NOMO-1 treated with DMSO at 0.1 percent for 48 hours (cell line): ENCODE measurements around the gene TTC24.

Source experiments
- DNase-seq: peaks from one replicate; lab custom pipeline; 2025; ENCODE audit not compliant: unreplicated experiment; lab: John Stamatoyannopoulos, UW

Gene TTC24

GRCh38 chr1:156579472-156579871 is at the start of gene TTC24:
TTC24 (plus strand) TSS chr1:156579723; CDS start chr1:156581365, 1,642 bp downstream.
- DNase-seq, result no peak

GRCh38 chr1:156530006-156530405 is 49.5 kb upstream of the TTC24 start:
- DNase-seq, result no peak

- DNase-seq, result no peak
Measured at GRCh38 chr1:156532374-156532773, 47.1 kb upstream of the TTC24 start.

GRCh38 chr1:156533568-156534220 is 45.8 kb upstream of the TTC24 start:
- DNase-seq, result no peak

GRCh38 chr1:156534424-156535060 is 45.0 kb upstream of the TTC24 start:
- DNase-seq, result no peak

- no peak for DNase-seq
Measured at GRCh38 chr1:156537027-156537426, 42.5 kb upstream of the TTC24 start.

- no peak for DNase-seq
Measured at GRCh38 chr1:156538711-156539440, 40.6 kb upstream of the TTC24 start.

- DNase-seq, result no peak
Measured at GRCh38 chr1:156539818-156540355, 39.6 kb upstream of the TTC24 start.

GRCh38 chr1:156540955-156541354 is 38.6 kb upstream of the TTC24 start:
- no peak for DNase-seq

GRCh38 chr1:156543066-156543465 is 36.5 kb upstream of the TTC24 start:
- no peak for DNase-seq

GRCh38 chr1:156544592-156545102 is 34.9 kb upstream of the TTC24 start:
- no peak for DNase-seq

- no peak for DNase-seq
Measured at GRCh38 chr1:156546267-156546666, 33.3 kb upstream of the TTC24 start.

- DNase-seq, result no peak
Measured at GRCh38 chr1:156547434-156547833, 32.1 kb upstream of the TTC24 start.

GRCh38 chr1:156547982-156548381 is 31.5 kb upstream of the TTC24 start:
- DNase-seq, result no peak

- DNase-seq, result no peak
Measured at GRCh38 chr1:156549390-156549789, 30.1 kb upstream of the TTC24 start.

GRCh38 chr1:156549831-156550230 is 29.7 kb upstream of the TTC24 start:
- DNase-seq, result no peak

GRCh38 chr1:156550346-156550745 is 29.2 kb upstream of the TTC24 start:
- no peak for DNase-seq

GRCh38 chr1:156551066-156551643 is 28.4 kb upstream of the TTC24 start:
- no peak for DNase-seq

GRCh38 chr1:156551869-156552268 is 27.7 kb upstream of the TTC24 start:
- peak; percentile 34 for DNase-seq

GRCh38 chr1:156552518-156552917 is 27.0 kb upstream of the TTC24 start:
- no peak for DNase-seq

- DNase-seq, result peak; percentile 85
Measured at GRCh38 chr1:156552937-156553336, 26.6 kb upstream of the TTC24 start.
